ENCODE results near the gene TPSD1. TPM values are rescaled to one million over a fixed set of nuclear protein-coding genes. Genes with fewer than 3 reads are reported as not detected.
A peak's percentile ranks its signal among the peaks of the same experiment; 100 is the strongest.
"Not testable (repeated sequence)": the region's sequence is repeated elsewhere in the genome, so short reads cannot be mapped to it uniquely, and the experiment has no call there.

The TPSD1 gene
- total RNA-seq, 1 experiment from 2014 or later: 0.26 TPM

GRCh38 chr16:1240436-1240835 lies 15.4 kb upstream of the TPSD1 start, which contains the start of gene TPSAB1:
TSS of gene TPSAB1 (plus strand) at chr16:1240705. CDS start at chr16:1240939, 234 bp downstream.
- H3K27me3 ChIP-seq (ENCODE audit: control insufficient read depth, insufficient read depth, low read length); H3K36me3 ChIP-seq (ENCODE audit: control insufficient read depth, insufficient read depth, low read length); H3K9me3 ChIP-seq (ENCODE audit: control insufficient read depth, insufficient read depth, low read depth, low read length); CTCF ChIA-PET; DNase-seq (ENCODE audit: low read depth, low spot score); H3K4me3 ChIP-seq (ENCODE audit: low read depth in 2 of 2, low read length in 2 of 2); H3K27ac ChIP-seq (ENCODE audit: low read length); ATAC-seq; POLR2A ChIA-PET; intact Hi-C loops (cut with micrococcal nuclease; ENCODE audit: unreplicated experiment); in situ Hi-C loops (cut with HindIII; ENCODE audit: low pct_unique_long_range_greater_than_20kb, low sequenced_read_pairs); H3K4me1 ChIP-seq (ENCODE audit: control insufficient read depth, insufficient read depth, low read length); BruUV-seq (replicated peaks): not testable (repeated sequence)

DNA sequence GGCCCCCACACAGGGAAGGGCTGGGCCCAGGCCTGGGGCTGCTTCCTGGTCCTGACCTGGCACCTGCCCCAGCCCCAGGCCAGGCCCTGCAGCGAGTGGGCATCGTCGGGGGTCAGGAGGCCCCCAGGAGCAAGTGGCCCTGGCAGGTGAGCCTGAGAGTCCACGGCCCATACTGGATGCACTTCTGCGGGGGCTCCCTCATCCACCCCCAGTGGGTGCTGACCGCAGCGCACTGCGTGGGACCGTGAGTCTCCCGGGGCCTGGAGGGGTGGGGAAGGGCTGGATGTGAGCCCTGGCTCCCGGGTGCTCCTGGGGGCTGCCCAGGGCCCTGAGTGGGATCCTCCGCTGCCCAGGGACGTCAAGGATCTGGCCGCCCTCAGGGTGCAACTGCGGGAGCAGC lies 14.8 kb upstream of the TPSD1 start:
- DNase-seq (ENCODE audit: low read depth, low spot score); intact Hi-C loops (cut with micrococcal nuclease; ENCODE audit: unreplicated experiment); H3K9me3 ChIP-seq (ENCODE audit: control insufficient read depth, insufficient read depth, low read depth, low read length); POLR2A ChIA-PET; H3K4me3 ChIP-seq (ENCODE audit: low read depth in 2 of 2, low read length in 2 of 2); H3K27ac ChIP-seq (ENCODE audit: low read length); in situ Hi-C loops (cut with HindIII; ENCODE audit: low pct_unique_long_range_greater_than_20kb, low sequenced_read_pairs); BruUV-seq (replicated peaks); ATAC-seq; H3K27me3 ChIP-seq (ENCODE audit: control insufficient read depth, insufficient read depth, low read length); H3K36me3 ChIP-seq (ENCODE audit: control insufficient read depth, insufficient read depth, low read length); H3K4me1 ChIP-seq (ENCODE audit: control insufficient read depth, insufficient read depth, low read length); CTCF ChIA-PET: not testable (repeated sequence)

GRCh38 chr16:1243363-1243762 lies 12.5 kb upstream of the TPSD1 start:
- BruUV-seq (replicated peaks); H3K27ac ChIP-seq (ENCODE audit: low read length); intact Hi-C loops (cut with micrococcal nuclease; ENCODE audit: unreplicated experiment); DNase-seq (ENCODE audit: low read depth, low spot score); H3K36me3 ChIP-seq (ENCODE audit: control insufficient read depth, insufficient read depth, low read length); H3K4me1 ChIP-seq (ENCODE audit: control insufficient read depth, insufficient read depth, low read length); in situ Hi-C loops (cut with HindIII; ENCODE audit: low pct_unique_long_range_greater_than_20kb, low sequenced_read_pairs); H3K4me3 ChIP-seq (ENCODE audit: low read depth in 2 of 2, low read length in 2 of 2); POLR2A ChIA-PET; ATAC-seq; H3K27me3 ChIP-seq (ENCODE audit: control insufficient read depth, insufficient read depth, low read length); H3K9me3 ChIP-seq (ENCODE audit: control insufficient read depth, insufficient read depth, low read depth, low read length); CTCF ChIA-PET: not testable (repeated sequence)

- H3K27me3 ChIP-seq (ENCODE audit: control insufficient read depth, insufficient read depth, low read length); H3K27ac ChIP-seq (ENCODE audit: low read length); H3K36me3 ChIP-seq (ENCODE audit: control insufficient read depth, insufficient read depth, low read length); POLR2A ChIA-PET; H3K4me3 ChIP-seq (ENCODE audit: low read depth in 2 of 2, low read length in 2 of 2); H3K9me3 ChIP-seq (ENCODE audit: control insufficient read depth, insufficient read depth, low read depth, low read length); DNase-seq (ENCODE audit: low read depth, low spot score); intact Hi-C loops (cut with micrococcal nuclease; ENCODE audit: unreplicated experiment); in situ Hi-C loops (cut with HindIII; ENCODE audit: low pct_unique_long_range_greater_than_20kb, low sequenced_read_pairs); H3K4me1 ChIP-seq (ENCODE audit: control insufficient read depth, insufficient read depth, low read length); ATAC-seq; BruUV-seq (replicated peaks); CTCF ChIA-PET: not testable (repeated sequence)
Measured at GRCh38 chr16:1243907-1244850, 11.7 kb upstream of the TPSD1 start.

DNA sequence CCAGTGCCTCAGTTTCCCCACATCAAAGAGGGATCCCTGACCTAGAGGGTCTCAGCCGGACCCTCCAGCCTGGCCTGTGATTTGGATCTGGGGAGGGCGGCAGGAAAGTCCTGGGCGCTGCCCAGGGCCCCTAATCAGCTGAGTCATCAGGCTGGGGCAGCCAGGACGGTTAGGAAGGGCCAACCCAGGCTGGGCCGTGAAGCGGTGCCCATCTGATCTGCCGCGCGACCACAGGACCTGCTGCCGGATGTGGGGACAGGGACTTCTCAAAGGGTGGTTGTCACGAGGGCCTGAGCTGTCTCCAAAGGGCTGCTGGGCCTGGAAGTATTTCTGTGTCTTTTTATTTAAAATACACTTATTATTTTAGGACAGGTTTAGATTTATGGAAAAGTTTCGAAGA lies 11.0 kb upstream of the TPSD1 start:
- ChIA-PET POLR2A (no interaction called here), CTCF (no interaction called here)
- TF ChIP-seq SIN3A (IDR thresholded peaks at IDR 0.05; ENCODE audit: borderline replicate concordance, insufficient read depth, low read depth, low read length) (no peak), TCF7L2 (IDR thresholded peaks at IDR 0.05; ENCODE audit: low read depth, low read length) (no peak), POLR2AphosphoS5 (IDR thresholded peaks at IDR 0.05; ENCODE audit: low read depth, low read length) (no peak)
- TF ChIP-seq, protein P1, sequence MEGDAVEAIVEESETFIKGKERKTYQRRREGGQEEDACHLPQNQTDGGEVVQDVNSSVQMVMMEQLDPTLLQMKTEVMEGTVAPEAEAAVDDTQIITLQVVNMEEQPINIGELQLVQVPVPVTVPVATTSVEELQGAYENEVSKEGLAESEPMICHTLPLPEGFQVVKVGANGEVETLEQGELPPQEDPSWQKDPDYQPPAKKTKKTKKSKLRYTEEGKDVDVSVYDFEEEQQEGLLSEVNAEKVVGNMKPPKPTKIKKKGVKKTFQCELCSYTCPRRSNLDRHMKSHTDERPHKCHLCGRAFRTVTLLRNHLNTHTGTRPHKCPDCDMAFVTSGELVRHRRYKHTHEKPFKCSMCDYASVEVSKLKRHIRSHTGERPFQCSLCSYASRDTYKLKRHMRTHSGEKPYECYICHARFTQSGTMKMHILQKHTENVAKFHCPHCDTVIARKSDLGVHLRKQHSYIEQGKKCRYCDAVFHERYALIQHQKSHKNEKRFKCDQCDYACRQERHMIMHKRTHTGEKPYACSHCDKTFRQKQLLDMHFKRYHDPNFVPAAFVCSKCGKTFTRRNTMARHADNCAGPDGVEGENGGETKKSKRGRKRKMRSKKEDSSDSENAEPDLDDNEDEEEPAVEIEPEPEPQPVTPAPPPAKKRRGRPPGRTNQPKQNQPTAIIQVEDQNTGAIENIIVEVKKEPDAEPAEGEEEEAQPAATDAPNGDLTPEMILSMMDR (IDR thresholded peaks at IDR 0.05): no peak
- TF ChIP-seq, protein P2, sequence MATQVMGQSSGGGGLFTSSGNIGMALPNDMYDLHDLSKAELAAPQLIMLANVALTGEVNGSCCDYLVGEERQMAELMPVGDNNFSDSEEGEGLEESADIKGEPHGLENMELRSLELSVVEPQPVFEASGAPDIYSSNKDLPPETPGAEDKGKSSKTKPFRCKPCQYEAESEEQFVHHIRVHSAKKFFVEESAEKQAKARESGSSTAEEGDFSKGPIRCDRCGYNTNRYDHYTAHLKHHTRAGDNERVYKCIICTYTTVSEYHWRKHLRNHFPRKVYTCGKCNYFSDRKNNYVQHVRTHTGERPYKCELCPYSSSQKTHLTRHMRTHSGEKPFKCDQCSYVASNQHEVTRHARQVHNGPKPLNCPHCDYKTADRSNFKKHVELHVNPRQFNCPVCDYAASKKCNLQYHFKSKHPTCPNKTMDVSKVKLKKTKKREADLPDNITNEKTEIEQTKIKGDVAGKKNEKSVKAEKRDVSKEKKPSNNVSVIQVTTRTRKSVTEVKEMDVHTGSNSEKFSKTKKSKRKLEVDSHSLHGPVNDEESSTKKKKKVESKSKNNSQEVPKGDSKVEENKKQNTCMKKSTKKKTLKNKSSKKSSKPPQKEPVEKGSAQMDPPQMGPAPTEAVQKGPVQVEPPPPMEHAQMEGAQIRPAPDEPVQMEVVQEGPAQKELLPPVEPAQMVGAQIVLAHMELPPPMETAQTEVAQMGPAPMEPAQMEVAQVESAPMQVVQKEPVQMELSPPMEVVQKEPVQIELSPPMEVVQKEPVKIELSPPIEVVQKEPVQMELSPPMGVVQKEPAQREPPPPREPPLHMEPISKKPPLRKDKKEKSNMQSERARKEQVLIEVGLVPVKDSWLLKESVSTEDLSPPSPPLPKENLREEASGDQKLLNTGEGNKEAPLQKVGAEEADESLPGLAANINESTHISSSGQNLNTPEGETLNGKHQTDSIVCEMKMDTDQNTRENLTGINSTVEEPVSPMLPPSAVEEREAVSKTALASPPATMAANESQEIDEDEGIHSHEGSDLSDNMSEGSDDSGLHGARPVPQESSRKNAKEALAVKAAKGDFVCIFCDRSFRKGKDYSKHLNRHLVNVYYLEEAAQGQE (IDR thresholded peaks at IDR 0.05; ENCODE audit: insufficient read depth in 1 of 2, low read depth in 2 of 2, low read length in 1 of 2): no peak
- Histone ChIP-seq H3K4me1 (ENCODE audit: control insufficient read depth, insufficient read depth, low read length) (peaks cover 9% of the 10 kb centered on the region), H3K27me3 (ENCODE audit: control insufficient read depth, insufficient read depth, low read length) (no peaks in the 10 kb centered on the region), H3K4me3 (ENCODE audit: low read depth in 2 of 2, low read length in 2 of 2) (no peak overlapping the region), H3K9me3 (ENCODE audit: control insufficient read depth, insufficient read depth, low read depth, low read length) (no peaks in the 10 kb centered on the region), H3K27ac (ENCODE audit: low read length) (no peak overlapping the region; the same call in 1 of the 2 replicates), H3K36me3 (ENCODE audit: control insufficient read depth, insufficient read depth, low read length) (no peaks in the 10 kb centered on the region)
- intact Hi-C loops (cut with micrococcal nuclease; ENCODE audit: unreplicated experiment) (no loop called here), in situ Hi-C loops (cut with HindIII; ENCODE audit: low pct_unique_long_range_greater_than_20kb, low sequenced_read_pairs) (no loop called here)
- peak; percentile 55 for ATAC-seq
- no peak for DNase-seq (ENCODE audit: low read depth, low spot score)
- BruUV-seq (replicated peaks): no TSS peak

All from Panc1 (cell line).